A549 treated with AZD2906 at 1 μM for 4 hours (cell line): Measurements from ENCODE around the gene OLIG3. TPM values are rescaled to one million over a fixed set of nuclear protein-coding genes. Genes with fewer than 3 reads are reported as not detected.

Experiments used
- total RNA-seq: library from RNA; stranded (reverse); fragments of 200-300 nt; extraction: Qiagen RNA extraction; gene quantifications from 5 replicates; pipeline ENCODE4 v1.2.3, GENCODE V29; 2022

The OLIG3 gene
- not detected in 5 replicates for total RNA-seq

GRCh38 chr6:137494281-137494987, at the start of gene OLIG3:
Gene OLIG3, minus strand, starts transcription at chr6:137494394. Its CDS starts 224 bp downstream, at chr6:137494170.

